T-helper 17 cell (primary cell): Measurements from ENCODE around the gene DOCK11. TPM values are rescaled to one million over a fixed set of nuclear protein-coding genes. Genes with fewer than 3 reads are reported as not detected.
A peak's percentile ranks its signal among the peaks of the same experiment; 100 is the strongest.

Source experiments
- ATAC-seq: fragments of 150-1000 bp; cut with Tn5 transposase; 2 replicates; pipeline ENCODE4 v1.10.0; 2021; ENCODE audit warnings: mild to moderate bottlenecking, moderate library complexity
- DNase-seq, 3 donors: peaks; one replicate each; pipeline versions ENCODE4 v3.0.0 to v3.0.0-alpha.2; 2020 to 2021
- H3K9me3 ChIP-seq: one replicate; pipeline ENCODE4 v1.7.0; 2013; ENCODE audit warnings: low read length, mild to moderate bottlenecking; ENCODE audit not compliant: control insufficient read depth, poor library complexity, severe bottlenecking
- H3K27ac Mint-ChIP-seq: one replicate; pipeline ENCODE4 v1.8.0; 2022; ENCODE audit warnings: mild to moderate bottlenecking, moderate library complexity, mixed read lengths
- H3K27me3 Mint-ChIP-seq: one replicate; pipeline ENCODE4 v1.8.0; 2022; ENCODE audit warnings: mixed read lengths
- H3K36me3 Mint-ChIP-seq: one replicate; pipeline ENCODE4 v1.8.0; 2022; ENCODE audit warnings: low read depth, mixed read lengths
- H3K4me1 Mint-ChIP-seq: one replicate; pipeline ENCODE4 v1.8.0; 2022; ENCODE audit warnings: mild to moderate bottlenecking, mixed read lengths
- H3K4me3 Mint-ChIP-seq: one replicate; pipeline ENCODE4 v1.8.0; 2022; ENCODE audit warnings: mild to moderate bottlenecking, moderate library complexity, mixed read lengths
- total RNA-seq, 4 donors: library from RNA in 2 of 4; stranded (reverse) in 2 of 4; gene quantifications; one replicate each; pipeline ENCODE4 v1.2.3 and lab custom pipeline; 2022 to 2026

Gene DOCK11
- total RNA-seq, 2 donors from 2014 or later: 86.3 to 92.6 TPM

DNA sequence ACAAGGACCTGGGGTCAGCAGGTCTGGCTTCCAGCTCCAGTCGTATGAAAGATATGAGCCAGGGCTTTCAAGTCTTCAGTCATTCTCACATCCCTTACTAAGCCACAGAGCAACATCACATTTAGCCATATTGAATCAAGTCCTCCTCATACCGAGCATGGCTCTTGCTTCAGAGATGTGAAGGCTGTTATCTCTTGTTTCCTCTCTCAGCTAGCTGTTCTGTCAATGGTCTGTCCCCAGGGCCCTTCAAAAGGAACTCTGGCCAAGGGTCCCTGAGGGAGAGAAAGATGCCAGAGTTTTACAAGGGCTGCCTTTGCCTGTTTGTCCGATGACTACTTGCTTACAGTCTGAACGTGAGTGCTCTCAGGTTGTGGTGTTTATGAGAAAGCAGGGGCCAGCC is 30.5 kb downstream of the DOCK11 start:
- H3K27ac Mint-ChIP-seq: peak overlapping the region; percentile 94
- H3K4me3 Mint-ChIP-seq: no peak overlapping the region
- DNase-seq: no peak
- peaks cover 3% of the 10 kb centered on the region for H3K36me3 Mint-ChIP-seq
- H3K4me1 Mint-ChIP-seq: peaks cover 48% of the 10 kb centered on the region
- no peaks in the 10 kb centered on the region for H3K9me3 ChIP-seq
- H3K27me3 Mint-ChIP-seq: no peaks in the 10 kb centered on the region
- ATAC-seq: no peak

DNA sequence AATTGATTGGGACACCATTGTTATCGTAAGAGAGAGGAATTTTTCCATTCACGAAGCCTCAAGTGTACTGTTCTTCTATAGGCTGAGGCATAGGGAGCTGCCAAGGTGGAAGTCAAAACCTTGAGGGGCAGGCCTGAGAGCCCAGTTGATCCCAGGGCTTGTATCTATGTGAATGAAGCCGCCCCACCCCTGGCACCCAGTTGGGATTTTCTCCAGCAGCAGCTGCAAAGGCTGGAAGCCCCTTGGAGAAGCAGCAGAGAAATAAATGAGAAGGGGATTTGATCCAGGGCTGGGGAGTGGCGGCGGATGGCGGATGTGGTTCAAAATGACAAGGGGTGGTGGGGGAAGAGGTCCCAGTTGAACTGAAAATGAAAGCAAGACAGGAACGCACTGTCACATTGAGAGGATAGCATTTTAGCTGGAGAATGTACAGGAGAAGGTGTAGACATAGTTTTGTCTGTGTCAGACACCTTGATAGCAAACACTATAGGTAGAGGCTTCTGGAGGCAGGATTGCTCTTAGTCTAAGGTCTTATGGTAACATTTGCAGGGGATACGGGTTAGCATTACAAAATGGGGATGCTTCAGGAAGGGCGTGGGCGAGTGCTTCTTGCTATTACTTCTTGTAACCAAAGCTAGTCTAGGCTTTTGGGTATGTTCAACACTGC is 32.6 kb downstream of the DOCK11 start:
- peak overlapping the region; percentile 96 for H3K4me3 Mint-ChIP-seq
- H3K36me3 Mint-ChIP-seq: peaks cover 5% of the 10 kb centered on the region
- H3K27me3 Mint-ChIP-seq: no peaks in the 10 kb centered on the region
- H3K4me1 Mint-ChIP-seq: peaks cover 49% of the 10 kb centered on the region
- ATAC-seq (peak; percentile 73), DNase-seq (peak; percentile 19 to 40 (median 20))
- H3K9me3 ChIP-seq: no peaks in the 10 kb centered on the region
- peak overlapping the region; percentile 100 for H3K27ac Mint-ChIP-seq

DNA sequence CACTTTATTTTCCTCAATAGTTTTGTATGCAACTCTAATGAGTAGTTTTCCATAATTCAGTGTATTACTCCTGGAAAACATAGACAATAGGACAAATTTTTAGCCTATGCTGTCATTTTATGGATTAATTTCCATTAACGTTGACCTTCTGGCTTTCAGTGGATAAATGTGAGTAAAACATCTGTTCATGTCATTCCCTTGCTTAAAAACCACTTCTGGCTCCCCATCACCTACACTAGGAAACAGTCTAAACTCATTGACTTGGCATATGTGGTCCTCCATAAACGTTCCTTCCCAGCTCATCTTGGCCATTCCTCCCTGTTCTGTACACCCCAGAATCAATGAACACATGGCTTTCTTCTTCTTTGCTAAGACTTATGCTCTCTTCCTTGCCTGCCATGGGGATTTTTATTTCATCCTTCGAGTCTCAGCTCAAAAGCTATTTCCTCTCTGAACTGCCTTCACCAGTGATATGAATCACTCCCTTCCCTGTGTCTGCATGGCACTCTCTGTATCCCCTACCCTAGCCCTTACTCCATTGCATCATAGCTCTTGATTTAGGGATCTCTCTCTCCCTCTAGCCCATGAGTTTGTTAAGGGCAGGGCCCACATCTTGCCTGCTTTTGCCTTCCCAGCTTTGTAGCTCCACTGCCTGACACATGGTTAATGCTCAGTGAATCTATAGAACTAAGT is 34.8 kb downstream of the DOCK11 start:
- DNase-seq (no peak), ATAC-seq (no peak)
- H3K27me3 Mint-ChIP-seq: no peaks in the 10 kb centered on the region

DNA sequence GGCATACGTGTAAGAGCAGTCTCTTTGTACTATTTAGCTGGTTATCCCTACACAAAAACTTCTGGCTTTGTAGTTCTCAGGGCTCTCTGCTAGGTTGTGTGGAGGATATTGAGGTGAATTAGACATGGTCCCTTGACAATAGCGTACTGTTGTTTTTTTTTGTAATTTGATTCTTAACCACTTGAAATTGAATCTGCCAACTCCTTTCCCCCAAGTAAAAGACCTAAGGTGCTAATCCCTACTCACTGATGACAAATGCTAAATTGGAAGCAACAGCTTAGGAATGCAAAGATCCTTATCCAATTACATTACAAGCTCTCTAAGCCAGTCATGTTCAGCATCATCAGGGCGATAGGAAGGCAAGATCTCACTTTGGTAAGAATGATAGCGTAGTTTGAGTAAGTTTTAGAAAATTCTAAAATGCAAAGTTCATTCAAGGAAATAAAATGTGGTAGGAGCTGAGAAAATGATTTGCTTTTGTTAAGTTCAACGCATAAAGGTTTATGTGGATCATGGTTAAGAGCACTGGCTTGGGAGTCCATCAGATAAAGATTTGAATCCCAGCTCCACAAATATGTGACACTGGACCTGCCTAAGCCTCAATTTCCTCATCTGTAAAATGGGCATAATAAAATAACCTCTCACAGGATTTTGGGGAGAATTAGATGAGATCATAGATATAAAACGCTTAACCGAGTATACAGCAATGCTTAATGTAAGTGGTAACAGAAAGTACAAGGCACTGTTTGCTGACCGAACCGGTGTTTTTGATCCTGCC is 39.3 kb downstream of the DOCK11 start:
- no peaks in the 10 kb centered on the region for H3K9me3 ChIP-seq
- Mint-ChIP-seq H3K36me3 (peaks cover 2% of the 10 kb centered on the region), H3K4me3 (no peak overlapping the region), H3K27ac (peak overlapping the region; percentile 90), H3K4me1 (peaks cover 35% of the 10 kb centered on the region), H3K27me3 (no peaks in the 10 kb centered on the region)
- DNase-seq (no peak), ATAC-seq (no peak)

More for the DNA sequence above, 34.8 kb downstream of the DOCK11 start:
- H3K27ac Mint-ChIP-seq: peak overlapping the region; percentile 100
- peaks cover 5% of the 10 kb centered on the region for H3K36me3 Mint-ChIP-seq
- H3K4me3 Mint-ChIP-seq: peak overlapping the region; percentile 82
- peaks cover 52% of the 10 kb centered on the region for H3K4me1 Mint-ChIP-seq
- H3K9me3 ChIP-seq: no peaks in the 10 kb centered on the region

- no peak for DNase-seq
- H3K9me3 ChIP-seq: no peaks in the 10 kb centered on the region
- peaks cover 30% of the 10 kb centered on the region for H3K4me1 Mint-ChIP-seq
- peak overlapping the region; percentile 90 for H3K27ac Mint-ChIP-seq
- no peaks in the 10 kb centered on the region for H3K27me3 Mint-ChIP-seq
- peaks cover 2% of the 10 kb centered on the region for H3K36me3 Mint-ChIP-seq
- peak; percentile 52 for ATAC-seq
- H3K4me3 Mint-ChIP-seq: peak overlapping the region; percentile 72
Observed at GRCh38 chrX:118536204-118536603, 40.6 kb downstream of the DOCK11 start.

DNA sequence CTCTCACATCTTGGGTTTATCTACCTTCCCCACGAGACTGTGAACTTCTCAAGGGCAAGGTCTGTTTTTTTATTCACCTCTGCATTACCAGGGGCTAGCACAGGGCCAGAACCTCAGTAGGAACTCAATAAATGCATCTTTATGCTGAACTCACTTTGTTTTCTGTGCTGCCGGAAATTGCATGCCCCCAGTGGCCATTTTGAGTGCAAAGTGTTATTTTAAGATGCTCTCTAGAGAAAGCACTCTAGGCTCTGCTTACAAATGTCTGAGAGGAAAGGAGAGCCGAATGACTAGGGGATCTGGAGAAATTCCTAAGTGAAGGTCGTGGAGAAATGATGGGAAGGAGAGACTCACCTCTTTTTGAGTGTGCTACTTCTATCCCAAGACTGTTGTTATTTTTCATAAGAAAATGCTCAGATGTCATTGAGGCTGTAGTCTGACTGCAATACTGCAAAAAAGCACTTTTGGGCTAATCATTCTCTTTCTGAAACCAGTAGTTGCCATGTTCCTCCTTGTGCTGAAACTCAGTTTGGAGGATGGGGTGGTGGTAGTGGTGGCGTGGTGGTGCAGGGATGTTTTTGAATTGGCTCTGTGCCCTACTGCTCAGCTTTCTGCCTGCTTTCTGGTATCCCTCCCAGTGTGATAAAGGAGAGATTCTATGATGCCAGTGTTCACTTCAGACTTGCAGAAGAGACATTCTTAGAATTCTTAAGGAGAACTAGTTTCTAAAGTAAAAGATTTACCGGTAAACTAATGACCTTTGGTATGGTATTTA is 41.3 kb downstream of the DOCK11 start:
- no peaks in the 10 kb centered on the region for H3K27me3 Mint-ChIP-seq
- peaks cover 2% of the 10 kb centered on the region for H3K36me3 Mint-ChIP-seq
- peaks cover 30% of the 10 kb centered on the region for H3K4me1 Mint-ChIP-seq
- H3K9me3 ChIP-seq: no peaks in the 10 kb centered on the region
- peak overlapping the region; percentile 90 for H3K27ac Mint-ChIP-seq
- DNase-seq (peak in 2 of 3 donors; percentile 21 to 24), ATAC-seq (peak; percentile 87)
- H3K4me3 Mint-ChIP-seq: peak overlapping the region; percentile 72

- H3K4me3 Mint-ChIP-seq: peak overlapping the region; percentile 41
- DNase-seq: no peak
- H3K4me1 Mint-ChIP-seq: peaks cover 24% of the 10 kb centered on the region
- H3K36me3 Mint-ChIP-seq: no peaks in the 10 kb centered on the region
- H3K9me3 ChIP-seq: no peaks in the 10 kb centered on the region
- no peaks in the 10 kb centered on the region for H3K27me3 Mint-ChIP-seq
- no peak for ATAC-seq
- peak overlapping the region; percentile 90 for H3K27ac Mint-ChIP-seq
Observed at GRCh38 chrX:118538386-118538785, 42.8 kb downstream of the DOCK11 start.

DNA sequence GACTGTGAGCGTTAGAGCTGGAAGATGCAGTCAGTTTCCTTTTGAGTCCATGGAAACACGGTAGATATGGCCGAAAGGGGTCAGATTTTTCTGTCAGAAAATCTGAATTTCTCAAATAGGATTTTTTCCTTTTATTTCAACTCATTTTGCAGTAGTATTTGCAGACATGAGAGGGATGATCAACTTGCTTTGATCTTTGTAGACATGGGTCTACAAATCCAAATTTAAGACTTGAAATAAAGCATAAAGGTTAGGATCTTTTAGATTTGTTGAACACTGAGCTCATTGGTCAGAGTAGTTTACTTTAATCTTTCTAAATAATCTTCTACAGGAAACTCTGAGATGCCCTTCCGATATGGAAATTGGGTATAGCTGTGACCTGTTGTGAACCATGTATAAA is 44.7 kb downstream of the DOCK11 start:
- peaks cover 19% of the 10 kb centered on the region for H3K4me1 Mint-ChIP-seq
- no peak overlapping the region for H3K27ac Mint-ChIP-seq
- H3K27me3 Mint-ChIP-seq: no peaks in the 10 kb centered on the region
- ATAC-seq (no peak), DNase-seq (no peak)
- no peaks in the 10 kb centered on the region for H3K36me3 Mint-ChIP-seq
- H3K4me3 Mint-ChIP-seq: no peak overlapping the region
- no peaks in the 10 kb centered on the region for H3K9me3 ChIP-seq

DNA sequence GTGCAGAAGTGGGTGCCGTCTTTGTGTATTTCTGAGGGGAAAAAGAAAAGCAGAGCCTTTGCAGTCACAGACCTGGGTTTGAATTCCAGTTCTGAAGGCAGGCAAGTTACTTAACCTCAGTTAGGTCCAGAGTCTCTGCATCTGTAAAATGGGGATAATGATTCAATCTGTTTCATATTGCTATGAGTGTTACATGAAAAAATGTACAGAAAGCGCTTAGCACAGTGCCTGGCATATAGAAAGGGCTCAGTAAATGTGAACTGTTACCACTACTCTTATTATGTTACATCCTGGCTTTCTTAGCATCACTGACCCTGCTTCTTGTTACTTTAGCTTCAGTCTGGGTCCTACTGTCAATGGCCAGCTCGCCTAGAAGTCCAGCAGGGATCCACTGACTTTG is 45.9 kb downstream of the DOCK11 start:
- Mint-ChIP-seq H3K27me3 (no peaks in the 10 kb centered on the region), H3K27ac (peak overlapping the region; percentile 59)
- no peak for ATAC-seq

GRCh38 chrX:118545510-118545909 is 49.9 kb downstream of the DOCK11 start:
- no peaks in the 10 kb centered on the region for H3K9me3 ChIP-seq
- Mint-ChIP-seq H3K36me3 (no peaks in the 10 kb centered on the region), H3K4me3 (no peak overlapping the region), H3K27ac (peak overlapping the region; percentile 61), H3K27me3 (no peaks in the 10 kb centered on the region), H3K4me1 (peaks cover 12% of the 10 kb centered on the region)
- DNase-seq (no peak), ATAC-seq (no peak)

More for the DNA sequence above, 45.9 kb downstream of the DOCK11 start:
- H3K9me3 ChIP-seq: no peaks in the 10 kb centered on the region
- Mint-ChIP-seq H3K36me3 (no peaks in the 10 kb centered on the region), H3K4me3 (no peak overlapping the region), H3K4me1 (peaks cover 15% of the 10 kb centered on the region)
- no peak for DNase-seq

DNA sequence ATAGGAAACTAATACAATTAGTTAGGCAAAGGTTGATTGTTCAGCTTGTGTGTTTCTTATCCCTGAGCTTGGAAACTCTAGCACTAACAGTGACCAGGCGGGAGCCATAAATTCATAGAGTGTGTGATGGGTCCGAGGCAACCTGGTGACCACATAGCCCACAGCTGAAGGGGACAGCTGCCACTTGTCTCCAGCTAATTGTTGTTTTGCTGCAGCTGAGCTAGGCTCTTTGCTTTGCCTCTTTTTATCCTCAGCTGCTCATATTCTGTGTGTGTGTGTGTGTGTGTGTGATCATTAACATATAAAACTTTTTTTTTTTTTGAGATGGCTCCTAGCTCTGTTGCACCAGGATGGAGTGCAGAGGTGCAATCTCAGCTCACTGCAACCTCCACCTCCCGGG is 53.2 kb downstream of the DOCK11 start:
- H3K4me3 Mint-ChIP-seq: no peak overlapping the region

GRCh38 chrX:118550792-118551191 is 55.2 kb downstream of the DOCK11 start:
- H3K27me3 Mint-ChIP-seq: no peaks in the 10 kb centered on the region

More for the DNA sequence above, 53.2 kb downstream of the DOCK11 start:
- ATAC-seq (no peak), DNase-seq (no peak)
- H3K9me3 ChIP-seq: no peaks in the 10 kb centered on the region
- Mint-ChIP-seq H3K4me1 (peaks cover 9% of the 10 kb centered on the region), H3K27ac (no peak overlapping the region), H3K36me3 (no peaks in the 10 kb centered on the region), H3K27me3 (no peaks in the 10 kb centered on the region)

DNA sequence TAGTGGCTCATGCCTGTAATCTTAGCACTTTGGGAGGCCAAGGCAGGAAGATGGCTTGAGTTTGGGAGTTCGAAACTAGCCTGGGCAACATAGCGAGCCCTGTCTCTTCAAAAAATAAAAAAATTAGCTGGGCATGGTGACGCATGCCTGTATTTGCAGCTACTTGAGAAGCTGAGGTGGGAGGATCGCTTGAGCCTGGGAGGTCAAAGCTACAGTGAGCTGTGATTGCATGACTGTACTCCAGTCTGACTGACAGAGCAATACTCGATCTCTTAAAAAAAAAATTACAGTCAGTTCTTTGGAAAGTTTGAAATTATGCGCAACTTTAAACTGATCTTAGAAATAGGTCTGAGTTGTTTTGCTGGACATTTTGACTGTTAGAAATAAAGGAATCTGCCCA is 55.8 kb downstream of the DOCK11 start:
- DNase-seq: no peak
- Mint-ChIP-seq H3K4me1 (peaks cover 6% of the 10 kb centered on the region), H3K4me3 (no peak overlapping the region), H3K27ac (no peak overlapping the region), H3K27me3 (no peaks in the 10 kb centered on the region), H3K36me3 (no peaks in the 10 kb centered on the region)
- H3K9me3 ChIP-seq: no peaks in the 10 kb centered on the region
- ATAC-seq: no peak

More at GRCh38 chrX:118550792-118551191, 55.2 kb downstream of the DOCK11 start:
- no peaks in the 10 kb centered on the region for H3K9me3 ChIP-seq
- no peak overlapping the region for H3K4me3 Mint-ChIP-seq
- no peaks in the 10 kb centered on the region for H3K36me3 Mint-ChIP-seq
- ATAC-seq: no peak
- H3K27ac Mint-ChIP-seq: peak overlapping the region; percentile 19
- peaks cover 6% of the 10 kb centered on the region for H3K4me1 Mint-ChIP-seq
- no peak for DNase-seq
